ENCODE measurements around the gene UGT1A8.

Gene UGT1A8

GRCh38 chr2:233817361-233817911 is 200.0 kb downstream of the UGT1A8 start:
- DNase-seq (ENCODE audit: low read depth in 2 of 2, low spot score in 1 of 2), result no peak

- no peak for DNase-seq (ENCODE audit: low read depth in 2 of 2, low spot score in 1 of 2)
These were observed 200.7 kb downstream of the UGT1A8 start for GRCh38 chr2:233817995-233818638.

- no peak for DNase-seq (ENCODE audit: low read depth in 2 of 2, low spot score in 1 of 2)
These were observed 201.5 kb downstream of the UGT1A8 start for GRCh38 chr2:233818639-233819621.

GRCh38 chr2:233819884-233820773 is 202.7 kb downstream of the UGT1A8 start:
- DNase-seq (ENCODE audit: low read depth in 2 of 2, low spot score in 1 of 2), result no peak

GRCh38 chr2:233820774-233821105 is 203.3 kb downstream of the UGT1A8 start:
- DNase-seq (ENCODE audit: low read depth in 2 of 2, low spot score in 1 of 2), result no peak

GRCh38 chr2:233821196-233821595 is 203.8 kb downstream of the UGT1A8 start:
- DNase-seq (ENCODE audit: low read depth in 2 of 2, low spot score in 1 of 2), result no peak

- no peak for DNase-seq (ENCODE audit: low read depth in 2 of 2, low spot score in 1 of 2)
These were observed 204.3 kb downstream of the UGT1A8 start for GRCh38 chr2:233821709-233822100.

GRCh38 chr2:233822101-233822771 is 204.8 kb downstream of the UGT1A8 start:
- DNase-seq (ENCODE audit: low read depth in 2 of 2, low spot score in 1 of 2), result no peak
